Measurements from ENCODE around the gene FBXO38.
A peak's percentile ranks its signal among the peaks of the same experiment; 100 is the strongest.

FBXO38 gene

GRCh38 chr5:148482697-148483462 is 99.1 kb downstream of the FBXO38 start:
- peak; percentile 9 for DNase-seq

- DNase-seq: no peak
Measured at GRCh38 chr5:148483750-148484149, 100.0 kb downstream of the FBXO38 start.

GRCh38 chr5:148484651-148485050 is 100.9 kb downstream of the FBXO38 start:
- no peak for DNase-seq

GRCh38 chr5:148486456-148486855 is 102.7 kb downstream of the FBXO38 start:
- DNase-seq: no peak

GRCh38 chr5:148488757-148489156 is 105.0 kb downstream of the FBXO38 start:
- DNase-seq: no peak

GRCh38 chr5:148491015-148491792 is 107.4 kb downstream of the FBXO38 start:
- DNase-seq: no peak

- DNase-seq: no peak
Measured at GRCh38 chr5:148491793-148492184, 108.0 kb downstream of the FBXO38 start.

- no peak for DNase-seq
Measured at GRCh38 chr5:148492351-148492750, 108.6 kb downstream of the FBXO38 start.
